Stimulated activated CD4-positive, alpha-beta T cell treated with anti-CD3 and anti-CD28 coated beads, TNF-alpha, amount 100 ng/mL, for 1 hour (primary cell): ENCODE measurements around the gene TADA3.

Experiments used
- DNase-seq, 3 donors: peaks; one replicate each; pipeline ENCODE4 v3.0.0-alpha.2; 2020; ENCODE audit warnings: low read depth in 3 of 3, low spot score in 1 of 3

TADA3 gene

GRCh38 chr3:9730657-9731205 lies 61.5 kb downstream of the TADA3 start:
- peak in 1 of 3 donors; percentile 11 for DNase-seq
